GM21717 (cell line): ENCODE data around the gene MUC22.
"Not testable (repeated sequence)": the region's sequence is repeated elsewhere in the genome, so short reads cannot be mapped to it uniquely, and the experiment has no call there.

Experiments used
- ATAC-seq: cut with Tn5 transposase; IDR thresholded peaks from one replicate; pipeline ENCODE4 v1.9.1; 2021; ENCODE audit warnings: mild to moderate bottlenecking, moderate library complexity; ENCODE audit not compliant: unreplicated experiment

The MUC22 gene

GRCh38 chr6:31037169-31037568 lies 26.9 kb downstream of the MUC22 start:
- ATAC-seq, result no peak

GRCh38 chr6:31037682-31038081 lies 27.4 kb downstream of the MUC22 start:
- ATAC-seq, result no peak

- ATAC-seq, result no peak
Observed at GRCh38 chr6:31038559-31038958, 28.3 kb downstream of the MUC22 start.

GRCh38 chr6:31040801-31041200 lies 30.5 kb downstream of the MUC22 start:
- no peak for ATAC-seq

- no peak for ATAC-seq
Observed at GRCh38 chr6:31041372-31041974, 31.2 kb downstream of the MUC22 start.

DNA sequence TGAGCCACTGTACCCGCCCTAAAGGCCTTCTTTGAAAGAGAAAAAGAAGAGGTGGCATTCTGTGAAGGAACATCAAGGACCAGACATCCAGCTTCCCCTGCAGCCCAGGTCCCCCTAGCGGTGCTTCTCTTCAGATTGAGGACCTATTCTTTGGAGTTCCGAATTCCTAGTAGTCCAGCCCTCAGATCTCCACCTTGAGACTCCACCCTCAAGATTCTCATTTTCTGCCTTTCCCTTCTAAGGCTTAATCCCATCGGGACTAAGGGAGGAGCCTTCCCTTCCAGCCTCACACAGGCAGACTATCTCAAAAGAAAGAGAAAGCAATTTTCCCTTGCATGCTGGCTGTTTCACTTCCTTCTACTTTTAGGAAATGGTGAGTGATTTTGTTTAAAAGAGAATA lies 32.5 kb downstream of the MUC22 start:
- ATAC-seq, result no peak

DNA sequence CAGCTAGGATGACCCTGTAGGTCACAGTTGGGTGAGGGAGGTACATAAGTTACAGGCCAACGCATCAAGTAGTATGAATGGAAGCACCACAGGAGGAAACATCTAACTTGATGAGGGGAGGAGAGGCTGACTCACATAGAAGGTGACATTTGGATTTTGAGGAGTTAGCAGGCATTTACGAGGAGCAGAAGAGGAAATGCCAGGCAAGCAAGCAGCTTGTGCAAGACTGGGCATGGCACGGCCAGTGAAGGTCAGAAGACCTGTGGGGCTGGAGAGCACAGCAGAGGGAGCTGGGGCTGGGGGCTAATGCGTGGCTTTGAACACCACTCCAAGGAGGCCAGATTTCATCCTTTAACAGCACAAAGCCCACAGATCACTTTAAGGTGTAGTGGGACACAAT lies 37.8 kb downstream of the MUC22 start:
- no peak for ATAC-seq

DNA sequence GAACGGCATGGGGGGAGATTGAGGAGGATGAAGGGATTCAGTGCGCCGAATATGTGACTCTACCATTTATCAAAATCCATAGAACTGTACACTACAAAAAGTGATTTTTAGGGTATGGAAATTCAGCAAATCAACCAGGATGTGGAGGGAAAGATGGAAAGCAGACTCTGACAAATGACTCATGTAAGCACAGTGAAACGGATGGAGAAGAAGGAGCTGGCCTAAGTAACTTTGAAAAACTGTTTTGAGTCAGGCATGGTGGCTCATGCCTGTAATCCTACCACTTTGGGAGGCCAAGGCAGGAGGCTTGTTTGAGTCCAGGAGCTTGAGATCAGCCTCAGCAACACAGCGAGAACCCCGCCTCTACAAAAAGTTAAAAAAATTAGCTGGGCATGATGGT lies 39.2 kb downstream of the MUC22 start:
- ATAC-seq, result no peak

- not testable (repeated sequence) for ATAC-seq
Observed at GRCh38 chr6:31053187-31053586, 42.9 kb downstream of the MUC22 start.

- no peak for ATAC-seq
Observed at GRCh38 chr6:31053873-31054272, 43.6 kb downstream of the MUC22 start.

- no peak for ATAC-seq
Observed at GRCh38 chr6:31055441-31055840, 45.2 kb downstream of the MUC22 start.

DNA sequence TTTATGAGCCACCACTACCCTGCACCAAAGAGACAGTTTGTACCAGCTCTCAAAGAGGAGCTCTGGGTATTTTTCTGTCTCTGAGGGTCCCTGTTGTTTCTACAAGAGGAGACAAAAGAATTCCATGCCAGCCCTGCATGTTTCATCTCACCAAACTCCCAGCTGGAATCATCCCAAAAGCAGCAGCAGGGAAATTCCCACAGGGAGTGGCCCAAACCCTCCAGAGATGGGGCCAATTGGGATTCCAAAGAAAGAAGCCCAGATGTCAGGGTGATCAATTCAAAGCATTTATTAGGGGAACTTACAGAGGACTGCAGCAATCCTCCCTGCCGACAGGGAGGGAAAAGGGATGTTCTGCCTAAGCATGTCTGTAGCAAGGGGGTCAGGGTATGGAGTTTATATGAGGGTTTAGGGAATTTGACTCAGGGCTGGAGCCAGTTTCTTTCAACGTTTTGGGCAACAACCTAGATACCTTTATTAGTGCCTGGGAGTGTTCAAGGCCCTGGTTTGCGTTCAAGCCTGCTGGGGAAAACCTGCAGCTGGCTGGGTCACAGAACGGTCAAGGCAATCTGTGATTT lies 47.2 kb downstream of the MUC22 start:
- no peak for ATAC-seq

- no peak for ATAC-seq
Observed at GRCh38 chr6:31058128-31058894, 48.0 kb downstream of the MUC22 start.

- ATAC-seq, result no peak
Observed at GRCh38 chr6:31060145-31060544, 49.9 kb downstream of the MUC22 start.

DNA sequence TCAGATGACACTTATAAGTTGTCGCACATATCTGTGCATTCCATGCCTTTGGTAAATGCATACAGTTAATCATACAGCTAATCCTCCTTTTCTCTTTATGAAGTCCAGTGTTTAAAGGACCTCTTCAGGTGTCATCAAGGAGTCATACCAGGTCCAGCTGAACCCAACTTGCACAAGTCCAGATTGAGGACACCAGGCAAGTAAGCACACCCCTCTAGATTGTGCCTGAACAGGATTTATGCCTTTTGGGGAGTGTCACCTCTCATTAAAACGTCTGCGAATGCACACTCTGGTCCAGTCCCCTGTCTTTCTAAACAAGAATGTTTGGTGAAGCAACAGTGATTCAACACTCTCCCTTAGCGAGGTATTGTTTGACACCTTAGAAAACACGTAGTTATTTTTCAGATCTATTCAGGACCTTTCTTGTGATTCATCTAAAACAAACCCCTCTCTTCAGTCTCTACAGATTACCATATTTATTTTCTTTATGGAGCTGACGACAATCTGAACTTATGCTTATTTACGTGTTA lies 53.7 kb downstream of the MUC22 start:
- ATAC-seq, result no peak

DNA sequence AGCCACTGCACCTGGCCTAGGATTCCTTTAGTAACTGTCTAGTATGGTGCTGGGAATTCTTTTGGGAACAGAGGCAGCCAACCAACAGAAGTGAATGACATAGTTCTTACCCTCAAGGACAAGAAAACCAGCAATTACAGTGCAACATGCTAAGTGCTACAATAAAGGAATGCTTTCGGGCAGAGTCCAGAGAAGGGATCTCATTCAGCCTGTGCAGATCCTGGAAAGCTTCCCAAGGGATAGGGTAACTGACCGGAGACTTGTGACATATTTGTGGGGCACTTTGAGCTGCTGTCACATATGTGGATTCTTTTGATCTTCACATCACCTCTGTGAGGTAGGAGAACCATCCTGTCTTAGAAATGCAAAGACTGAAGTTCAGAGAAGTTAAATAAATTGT lies 55.3 kb downstream of the MUC22 start:
- ATAC-seq, result no peak

DNA sequence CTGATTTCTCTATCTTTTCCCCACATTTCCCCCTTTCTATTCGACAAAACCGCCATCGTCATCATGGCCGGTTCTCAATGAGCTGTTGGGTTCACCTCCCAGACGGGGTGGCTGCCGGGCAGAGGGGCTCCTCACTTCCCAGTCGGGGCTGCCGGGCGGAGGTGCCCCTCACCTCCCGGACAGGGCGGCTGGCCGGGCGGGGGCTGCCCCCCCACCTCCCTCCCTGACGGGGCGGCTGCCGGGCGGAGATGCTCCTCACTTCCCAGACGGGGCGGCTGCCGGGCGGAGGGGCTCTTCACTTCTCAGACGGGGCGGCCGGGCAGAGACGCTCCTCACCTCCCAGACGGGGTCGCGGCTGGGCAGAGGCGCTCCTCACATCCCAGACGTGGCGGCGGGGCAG lies 56.8 kb downstream of the MUC22 start:
- ATAC-seq, result not testable (repeated sequence)

DNA sequence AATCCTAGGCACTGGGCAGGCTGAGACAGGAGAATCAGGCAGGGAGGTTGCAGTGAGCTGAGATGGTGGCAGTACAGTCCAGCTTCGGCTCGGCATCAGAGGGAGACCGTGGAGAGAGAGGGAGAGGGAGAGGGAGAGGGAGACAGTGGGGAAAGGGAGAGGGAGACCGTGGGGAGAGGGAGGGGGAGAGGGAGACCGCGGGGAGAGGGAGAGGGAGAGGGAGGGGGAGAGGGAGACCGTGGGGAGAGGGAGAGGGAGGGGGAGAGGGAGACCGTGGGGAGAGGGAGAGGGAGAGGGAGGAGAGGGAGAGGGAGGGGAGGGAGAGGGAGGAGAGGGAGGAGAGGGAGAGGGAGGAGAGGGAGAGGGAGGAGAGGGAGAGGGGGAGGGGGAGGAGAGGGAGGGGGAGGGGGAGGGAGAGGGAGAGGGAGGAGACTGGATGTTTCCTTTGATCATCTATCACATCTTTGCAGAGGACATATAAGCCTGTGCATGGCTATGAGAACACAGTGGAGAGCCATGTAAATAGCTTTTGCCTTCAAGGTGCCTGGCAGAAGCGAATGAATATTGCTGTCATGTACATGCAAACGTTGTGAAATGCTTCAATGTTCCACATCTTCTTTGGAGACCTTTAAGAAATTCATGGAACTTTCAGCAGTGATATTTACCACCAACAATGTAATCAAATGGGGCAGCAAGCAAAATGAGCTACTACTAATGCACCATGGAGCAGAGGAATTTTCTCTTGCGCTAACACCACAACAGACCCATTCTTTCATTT lies 57.8 kb downstream of the MUC22 start:
- not testable (repeated sequence) for ATAC-seq

DNA sequence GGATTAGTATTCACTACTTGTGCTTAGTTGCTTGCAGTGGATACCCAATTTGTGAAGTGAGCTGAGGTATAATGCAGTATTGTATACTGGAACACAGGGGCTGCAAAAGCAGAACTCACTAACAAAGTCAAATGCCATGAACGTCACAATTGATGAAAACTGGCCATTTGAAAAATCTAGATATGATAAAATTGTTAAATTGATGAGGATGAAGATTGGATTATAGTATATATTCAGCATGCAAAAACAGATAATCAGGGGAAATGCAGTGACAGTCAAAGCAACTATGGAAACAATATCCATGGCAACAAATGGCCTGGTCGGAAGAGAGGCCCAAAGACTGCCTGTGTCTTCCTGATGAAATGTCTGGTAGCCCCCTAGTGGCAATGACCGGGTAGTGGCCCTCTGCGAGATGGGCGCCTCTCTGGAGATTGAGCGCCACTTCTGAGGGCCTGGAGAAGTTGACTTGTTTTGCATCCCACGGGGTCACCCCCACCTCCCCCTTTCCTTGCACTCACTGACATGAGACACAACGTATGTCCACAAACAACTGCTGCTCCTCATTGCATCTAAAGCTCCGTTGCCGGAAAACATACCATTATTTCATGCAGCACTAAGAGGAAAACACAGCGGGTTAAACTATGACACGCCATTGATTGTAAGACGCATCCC lies 58.5 kb downstream of the MUC22 start:
- peak; percentile 63 for ATAC-seq

DNA sequence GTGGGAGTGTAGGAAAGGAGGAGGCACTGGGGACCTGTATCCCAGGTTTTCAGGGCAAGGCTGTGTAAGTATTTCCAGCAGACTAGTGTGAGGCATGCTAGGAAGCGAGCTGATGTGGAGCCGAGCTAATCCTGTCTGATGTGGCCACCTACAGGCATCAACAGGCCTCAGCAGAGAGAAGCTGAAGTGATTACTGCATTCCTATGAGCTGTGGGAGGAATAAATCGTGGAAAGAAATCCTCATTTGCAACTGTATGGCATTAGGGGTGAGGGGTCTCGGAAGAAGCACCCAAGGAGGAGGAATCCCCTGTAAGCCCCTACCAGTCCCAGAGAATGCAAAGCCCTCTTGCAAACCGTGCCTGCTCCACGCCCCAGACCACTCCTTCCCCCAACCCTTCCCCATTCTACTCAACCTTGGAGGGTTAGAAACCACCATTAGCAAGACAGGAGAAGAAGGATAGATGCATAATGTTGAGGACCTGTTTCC lies 60.5 kb downstream of the MUC22 start:
- ATAC-seq, result no peak

DNA sequence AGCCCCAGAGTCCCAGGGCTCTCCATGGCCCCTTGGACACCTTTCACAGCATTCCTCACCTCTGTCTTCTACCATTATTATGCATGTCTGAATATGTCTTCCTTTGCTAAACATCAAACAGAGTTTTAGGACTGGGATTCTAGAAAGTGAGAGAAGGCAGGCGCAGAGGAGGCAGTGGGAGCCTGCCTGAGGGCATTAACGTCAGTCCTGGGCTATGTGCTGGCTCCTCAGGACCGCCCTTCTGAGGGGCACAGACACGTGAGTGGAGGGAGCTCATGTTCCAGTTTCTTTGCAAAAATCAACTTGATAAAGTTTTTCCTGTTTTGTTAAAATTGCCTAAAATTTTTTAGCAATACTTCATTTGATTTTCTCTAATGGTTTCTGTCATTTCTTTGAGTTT lies 64.1 kb downstream of the MUC22 start:
- no peak for ATAC-seq
